ENCODE results near the gene CASP10. TPM values are rescaled to one million over a fixed set of nuclear protein-coding genes. Genes with fewer than 3 reads are reported as not detected.

Gene CASP10
- total RNA-seq, 2 experiments from 2014 or later = 18.3 to 22.6 TPM

DNA sequence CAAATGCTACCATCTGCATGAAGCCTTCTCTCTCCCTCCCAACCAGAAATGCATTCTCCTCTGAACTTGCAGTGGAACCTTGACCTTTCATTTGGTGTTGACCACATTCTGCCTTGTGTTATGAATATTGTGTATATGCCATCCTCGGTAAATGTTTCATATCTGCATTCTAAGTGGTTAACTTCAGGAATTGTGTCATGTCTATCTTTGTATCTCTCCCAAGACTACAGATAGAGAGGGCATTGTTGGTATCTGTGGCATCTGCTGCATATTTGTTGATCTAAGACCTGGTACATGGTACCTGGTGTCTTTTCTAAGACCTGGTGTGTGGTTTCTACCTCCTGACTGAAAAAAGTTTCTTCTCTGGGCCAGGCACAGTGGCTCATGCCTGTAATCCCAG lies 34.0 kb downstream of the CASP10 start:
- peak; percentile 29 for ATAC-seq
- intact Hi-C loops (cut with micrococcal nuclease) = no loop called here
- ChIA-PET CTCF (interaction anchor here (1.1 to 9.4 kb wide), 2 partner anchors 16 to 34 kb away, joined by 3 to 67 read pairs; partner anchors contain the start of gene CASP10), POLR2A (no interaction called here)
- Mint-ChIP-seq H3K36me3 (ENCODE audit: low read depth) (peaks cover 22% of the 10 kb centered on the region), H3K4me3 (no peak overlapping the region), H3K27ac (no peak overlapping the region), H3K9me3 (no peaks in the 10 kb centered on the region), H3K4me1 (ENCODE audit: low read depth) (peaks cover 38% of the 10 kb centered on the region), H3K27me3 (no peaks in the 10 kb centered on the region)
- no peak for DNase-seq
- TF ChIP-seq, protein P1, sequence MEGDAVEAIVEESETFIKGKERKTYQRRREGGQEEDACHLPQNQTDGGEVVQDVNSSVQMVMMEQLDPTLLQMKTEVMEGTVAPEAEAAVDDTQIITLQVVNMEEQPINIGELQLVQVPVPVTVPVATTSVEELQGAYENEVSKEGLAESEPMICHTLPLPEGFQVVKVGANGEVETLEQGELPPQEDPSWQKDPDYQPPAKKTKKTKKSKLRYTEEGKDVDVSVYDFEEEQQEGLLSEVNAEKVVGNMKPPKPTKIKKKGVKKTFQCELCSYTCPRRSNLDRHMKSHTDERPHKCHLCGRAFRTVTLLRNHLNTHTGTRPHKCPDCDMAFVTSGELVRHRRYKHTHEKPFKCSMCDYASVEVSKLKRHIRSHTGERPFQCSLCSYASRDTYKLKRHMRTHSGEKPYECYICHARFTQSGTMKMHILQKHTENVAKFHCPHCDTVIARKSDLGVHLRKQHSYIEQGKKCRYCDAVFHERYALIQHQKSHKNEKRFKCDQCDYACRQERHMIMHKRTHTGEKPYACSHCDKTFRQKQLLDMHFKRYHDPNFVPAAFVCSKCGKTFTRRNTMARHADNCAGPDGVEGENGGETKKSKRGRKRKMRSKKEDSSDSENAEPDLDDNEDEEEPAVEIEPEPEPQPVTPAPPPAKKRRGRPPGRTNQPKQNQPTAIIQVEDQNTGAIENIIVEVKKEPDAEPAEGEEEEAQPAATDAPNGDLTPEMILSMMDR (IDR thresholded peaks at IDR 0.05) = no peak

DNA sequence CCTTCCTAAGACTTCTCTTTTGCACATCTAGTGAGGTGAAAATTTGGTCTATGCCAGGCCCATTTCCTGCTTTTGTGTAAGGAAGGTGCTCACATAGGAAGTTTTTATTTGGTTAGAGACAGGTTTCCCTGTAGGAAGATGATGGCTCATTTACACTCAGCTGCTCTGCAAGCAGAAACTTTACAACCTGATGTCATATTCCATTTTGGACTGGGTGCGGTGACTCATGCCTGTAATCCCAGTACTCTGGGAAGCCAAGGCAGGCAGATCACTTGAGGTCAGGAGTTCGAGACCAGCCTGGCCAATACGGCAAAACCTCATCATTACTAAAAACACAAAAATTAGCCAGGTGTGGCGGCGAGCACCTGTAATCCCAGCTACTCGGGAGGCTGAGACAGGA lies 35.8 kb downstream of the CASP10 start:
- no peak for ATAC-seq

DNA sequence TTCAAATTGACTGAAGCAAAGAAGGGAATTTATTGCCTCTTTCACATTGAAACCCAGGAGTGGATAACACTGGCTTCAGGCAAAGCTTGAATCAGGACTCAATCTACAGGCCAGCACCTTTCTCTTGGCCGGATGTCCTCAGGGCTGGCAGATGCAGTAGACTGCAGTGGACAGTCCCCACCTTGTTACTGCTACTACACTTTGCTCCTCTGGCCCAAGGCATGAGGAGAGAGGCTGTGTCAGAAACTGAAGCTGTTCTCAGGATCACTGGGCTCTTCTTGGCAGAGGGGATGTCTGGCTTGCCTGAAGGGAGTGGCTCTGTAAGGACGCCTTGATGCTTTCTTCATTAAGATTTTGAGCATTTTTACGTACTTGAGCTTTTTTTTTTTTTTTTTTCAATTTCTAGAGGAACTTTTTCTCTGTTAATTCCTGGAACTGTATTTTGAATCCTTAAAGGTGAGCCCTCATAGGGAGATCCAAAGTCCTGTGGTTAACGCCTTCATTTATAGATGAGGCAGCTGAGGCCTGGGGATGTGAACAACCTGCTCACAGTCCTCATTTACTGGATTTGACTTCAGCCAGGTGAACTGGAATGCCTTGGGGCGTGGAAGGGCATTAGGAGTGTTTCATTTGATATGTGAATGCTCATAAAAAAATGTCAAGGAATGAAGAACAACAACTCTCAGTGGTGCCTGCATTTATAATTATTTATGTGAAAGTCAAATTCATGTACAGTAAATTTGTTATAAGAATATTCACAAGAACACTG lies 36.6 kb downstream of the CASP10 start:
- Mint-ChIP-seq H3K27ac (peak overlapping the region; percentile 63), H3K27me3 (no peaks in the 10 kb centered on the region), H3K9me3 (no peaks in the 10 kb centered on the region), H3K4me1 (ENCODE audit: low read depth) (peaks cover 48% of the 10 kb centered on the region), H3K36me3 (ENCODE audit: low read depth) (peaks cover 22% of the 10 kb centered on the region), H3K4me3 (no peak overlapping the region)
- CTCF ChIA-PET = interaction anchor here (1.3 to 6.2 kb wide), 7 partner anchors 9 to 313 kb away, joined by 3 to 83 read pairs (median 4); partner anchors contain the start of gene CASP10
- POLR2A ChIA-PET = interaction anchor here (0.6 to 1.7 kb wide), 10 partner anchors 9 to 148 kb away, joined by 3 to 8 read pairs (median 4); partner anchors contain the start of gene CASP10
- ATAC-seq = no peak
- DNase-seq = no peak
- TF ChIP-seq, protein P1 (IDR thresholded peaks at IDR 0.05) = no peak
- intact Hi-C loops (cut with micrococcal nuclease) = no loop called here

More for the DNA sequence above, 35.8 kb downstream of the CASP10 start:
- DNase-seq = no peak
- CTCF ChIA-PET = interaction anchor here (1.3 to 6.2 kb wide), 5 partner anchors 9 to 313 kb away, joined by 3 to 83 read pairs (median 4); partner anchors contain the start of gene CASP10
- Mint-ChIP-seq H3K36me3 (ENCODE audit: low read depth) (peaks cover 22% of the 10 kb centered on the region), H3K9me3 (no peaks in the 10 kb centered on the region), H3K27me3 (no peaks in the 10 kb centered on the region), H3K4me3 (no peak overlapping the region), H3K4me1 (ENCODE audit: low read depth) (peaks cover 47% of the 10 kb centered on the region), H3K27ac (peak overlapping the region; percentile 63)
- POLR2A ChIA-PET = interaction anchor here (0.6 to 1.7 kb wide), 6 partner anchors 9 to 36 kb away, joined by 3 to 8 read pairs (median 4); partner anchors contain the start of gene CASP10
- TF ChIP-seq, protein P1 (IDR thresholded peaks at IDR 0.05) = no peak
- intact Hi-C loops (cut with micrococcal nuclease) = no loop called here

DNA sequence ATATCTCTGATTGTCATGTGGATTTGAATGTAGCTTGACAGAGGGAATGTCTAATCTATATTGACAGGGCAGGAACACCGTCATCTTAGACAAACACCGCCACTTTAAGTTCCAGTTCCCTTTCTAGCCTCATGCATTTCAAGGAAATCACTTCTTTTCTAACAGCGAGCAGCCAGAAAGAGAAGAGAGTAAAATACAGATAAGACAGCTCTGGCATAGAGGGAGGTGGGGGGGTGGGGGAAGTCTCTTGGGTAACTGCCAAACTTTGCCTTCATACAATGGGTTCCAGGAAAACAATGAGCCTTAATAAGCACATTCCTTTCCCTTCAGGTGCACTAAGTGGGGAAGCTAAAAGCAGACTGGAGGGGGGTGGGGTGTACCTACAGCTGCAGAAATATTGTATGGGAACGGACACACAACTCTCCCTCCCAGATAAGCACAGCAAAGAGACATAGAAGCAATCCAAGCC lies 37.2 kb downstream of the CASP10 start:
- peak overlapping the region; percentile 63 for H3K27ac Mint-ChIP-seq
- ATAC-seq (no peak), DNase-seq (peak; percentile 21)
- ChIA-PET CTCF (interaction anchor here (1.3 to 6.2 kb wide), 5 partner anchors 8 to 43 kb away, joined by 3 to 83 read pairs (median 5); partner anchors contain the start of gene CASP10), POLR2A (interaction anchor here (0.9 to 1.7 kb wide), 7 partner anchors 10 to 91 kb away, joined by 3 to 8 read pairs (median 5); partner anchors contain the start of gene CASP10)
- no peaks in the 10 kb centered on the region for H3K9me3 Mint-ChIP-seq
- H3K36me3 Mint-ChIP-seq (ENCODE audit: low read depth) = peaks cover 21% of the 10 kb centered on the region
- TF ChIP-seq, protein P1 (IDR thresholded peaks at IDR 0.05) = no peak
- H3K4me1 Mint-ChIP-seq (ENCODE audit: low read depth) = peaks cover 51% of the 10 kb centered on the region
- H3K27me3 Mint-ChIP-seq = no peaks in the 10 kb centered on the region
- no peak overlapping the region for H3K4me3 Mint-ChIP-seq
- intact Hi-C loops (cut with micrococcal nuclease) = no loop called here
